Activated CD8-positive, alpha-beta memory T cell treated with anti-CD3 and anti-CD28 coated beads, Interleukin-2, amount 50 U/mL, for 48 hours (primary cell): Measurements from ENCODE around the gene ZNF107.
"Not testable (repeated sequence)": the region's sequence is repeated elsewhere in the genome, so short reads cannot be mapped to it uniquely, and the experiment has no call there.

Source experiments
- DNase-seq: peaks from one replicate; pipeline ENCODE4 v3.0.0-alpha.2; 2020

Gene ZNF107

GRCh38 chr7:64738403-64738802 lies 72.5 kb downstream of the ZNF107 start:
- DNase-seq = not testable (repeated sequence)

DNA sequence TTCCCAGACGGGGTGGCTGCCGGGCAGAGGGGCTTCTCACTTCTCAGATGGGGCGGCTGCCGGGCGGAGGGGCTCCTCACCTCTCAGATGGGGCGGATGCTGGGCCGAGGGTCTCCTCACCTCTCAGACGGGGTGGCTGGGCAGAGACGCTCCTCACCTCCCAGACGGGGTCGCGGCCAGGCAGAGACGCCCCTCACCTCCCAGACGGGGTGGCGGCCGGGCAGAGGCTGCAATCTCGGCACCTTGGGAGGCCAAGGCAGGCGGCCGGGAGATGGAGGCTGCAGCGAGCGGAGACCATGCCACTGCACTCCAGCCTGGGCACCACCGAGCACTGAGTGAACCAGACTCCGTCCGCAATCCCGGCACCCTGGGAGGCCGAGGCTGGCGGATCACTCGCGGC lies 73.0 kb downstream of the ZNF107 start:
- DNase-seq = not testable (repeated sequence)

DNA sequence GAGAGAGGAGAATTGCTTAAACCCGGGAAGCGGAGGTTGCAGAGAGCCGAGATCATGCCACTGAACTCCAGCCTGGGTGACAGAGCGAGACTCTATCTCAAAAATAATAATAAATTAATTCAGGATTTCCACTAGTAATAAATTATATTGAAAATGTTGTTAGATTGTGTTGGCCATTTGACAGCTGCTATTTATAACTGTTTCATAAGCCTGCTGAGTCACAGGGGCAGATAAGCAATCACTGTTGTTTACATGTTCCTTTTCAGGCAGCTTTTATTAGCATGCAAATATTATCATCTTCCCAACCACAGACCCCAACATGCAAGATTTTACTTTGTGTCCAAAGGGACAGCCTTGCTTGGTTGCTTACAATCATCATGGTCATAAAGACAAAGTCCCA lies 78.7 kb downstream of the ZNF107 start:
- DNase-seq = no peak

DNA sequence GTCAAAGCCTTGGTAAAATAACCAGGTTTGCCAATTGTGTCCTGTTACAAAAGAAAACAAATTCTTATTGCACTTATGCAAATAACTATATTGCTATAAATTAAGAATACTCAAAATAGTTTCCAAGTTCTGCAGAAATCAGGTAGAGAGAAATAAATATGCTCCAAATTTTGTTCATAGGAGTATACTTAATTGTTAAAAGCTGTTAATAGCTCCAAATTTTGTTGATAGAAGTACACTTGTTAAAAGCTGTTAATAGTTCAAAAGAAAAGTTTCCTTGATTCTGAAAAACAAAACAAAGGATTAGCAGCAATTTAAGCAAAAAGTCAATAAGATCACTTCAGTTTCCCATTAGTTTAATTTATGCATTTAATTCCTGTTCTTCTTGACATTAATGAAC lies 81.9 kb downstream of the ZNF107 start:
- no peak for DNase-seq

DNA sequence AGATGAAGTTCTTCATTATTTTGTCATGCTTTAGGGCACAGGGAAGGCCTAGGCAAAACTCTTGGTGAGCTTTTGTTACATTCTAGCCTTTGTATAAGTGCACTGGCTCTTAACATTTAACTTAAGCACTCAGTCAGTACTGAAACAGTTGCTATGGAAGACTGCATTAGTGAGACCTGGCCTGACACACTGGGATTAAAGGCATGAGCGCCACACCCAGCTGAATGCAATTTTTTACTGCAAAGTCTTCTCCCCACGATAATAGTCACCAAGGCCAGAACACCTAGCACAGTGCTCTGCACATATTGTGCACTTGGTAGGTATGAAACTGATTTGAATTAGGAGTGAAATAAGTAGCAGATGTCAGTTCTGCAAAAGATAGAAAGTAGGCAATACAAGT lies 87.1 kb downstream of the ZNF107 start:
- DNase-seq = no peak

GRCh38 chr7:64755865-64756264 lies 89.9 kb downstream of the ZNF107 start:
- no peak for DNase-seq

DNA sequence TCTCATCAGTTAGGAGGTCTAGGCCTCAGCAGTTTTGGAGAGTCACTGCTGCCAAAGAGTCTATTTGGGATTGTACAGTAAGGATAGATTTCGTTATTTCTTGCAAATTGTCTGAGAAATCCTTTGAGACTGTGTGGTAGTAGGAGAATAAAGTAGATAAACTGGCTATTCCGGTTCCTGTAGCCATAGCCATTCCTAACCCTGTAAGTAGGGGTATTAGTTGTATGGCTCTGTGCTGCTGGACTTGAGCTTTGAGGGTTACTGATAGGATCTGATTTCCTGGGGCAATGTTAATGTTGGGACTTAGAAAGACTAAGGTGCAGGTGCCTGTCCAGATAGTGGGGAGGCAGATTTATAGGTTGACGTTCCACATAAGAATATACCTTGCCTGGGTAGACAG lies 92.2 kb downstream of the ZNF107 start:
- no peak for DNase-seq
